Gastroesophageal sphincter (tissue), 3 donors: Measurements from ENCODE around the gene FCGR2B.
"Not testable (repeated sequence)": the region's sequence is repeated elsewhere in the genome, so short reads cannot be mapped to it uniquely, and the experiment has no call there.

Source experiments
- CTCF ChIP-seq, 4 experiments: fragments of 200-600 bp in 2 of 4; fragments of 450-650 bp in 2 of 4; sonication (generic) in 1 of 4; IDR thresholded peaks; one replicate each; pipeline ENCODE4 v1.5.1; 2017 to 2019; ENCODE audit warnings: antibody characterized with exemption in 4 of 4, mild to moderate bottlenecking in 2 of 4, moderate library complexity in 2 of 4
- POLR2A ChIP-seq, 2 donors: fragments of 450-650 bp; IDR thresholded peaks; one replicate each; pipeline ENCODE4 v1.6.1; 2017; ENCODE audit warnings: antibody characterized with exemption in 2 of 2, mild to moderate bottlenecking in 2 of 2, moderate library complexity in 1 of 2
- POLR2AphosphoS5 ChIP-seq: sonication (generic); formaldehyde crosslinking; IDR thresholded peaks from one replicate; pipeline ENCODE4 v1.6.1; 2017; ENCODE audit warnings: antibody characterized with exemption

GRCh38 chr1:161725258-161725907, 62.4 kb downstream of the FCGR2B start:
- not testable (repeated sequence) for TF ChIP-seq CTCF (IDR thresholded peaks at IDR 0.05); POLR2AphosphoS5; POLR2A (IDR thresholded peaks at IDR 0.05)
